ENCODE measurements around the gene TUFM.

Gene TUFM

GRCh38 chr16:28845293-28845692 is 855 bp downstream of the TUFM start:
- peak overlapping the region; percentile 65 for H3K4me3 ChIP-seq (ENCODE audit: low read depth, low read length)
- TF ChIP-seq CTCF (IDR thresholded peaks at IDR 0.05; ENCODE audit: low read depth, low read length, missing control alignments), result no peak
- DNase-seq (ENCODE audit: low read depth), result peak; percentile 56

- H3K4me3 ChIP-seq (ENCODE audit: low read depth, low read length), result no peak overlapping the region
- TF ChIP-seq CTCF (IDR thresholded peaks at IDR 0.05; ENCODE audit: low read depth, low read length, missing control alignments), result no peak
- no peak for DNase-seq (ENCODE audit: low read depth)
Measured at GRCh38 chr16:28844226-28844885, 1.8 kb downstream of the TUFM start.

GRCh38 chr16:28843766-28844165 is 2.4 kb downstream of the TUFM start:
- DNase-seq (ENCODE audit: low read depth), result no peak
- no peak for TF ChIP-seq CTCF (IDR thresholded peaks at IDR 0.05; ENCODE audit: low read depth, low read length, missing control alignments)
- H3K4me3 ChIP-seq (ENCODE audit: low read depth, low read length), result no peak overlapping the region

GRCh38 chr16:28842696-28843095 is 3.5 kb downstream of the TUFM start:
- no peak for TF ChIP-seq CTCF (IDR thresholded peaks at IDR 0.05; ENCODE audit: low read depth, low read length, missing control alignments)
- DNase-seq (ENCODE audit: low read depth), result no peak
- no peak overlapping the region for H3K4me3 ChIP-seq (ENCODE audit: low read depth, low read length)

GRCh38 chr16:28839899-28840298 is 6.2 kb downstream of the TUFM start:
- no peak for TF ChIP-seq CTCF (IDR thresholded peaks at IDR 0.05; ENCODE audit: low read depth, low read length, missing control alignments)
- DNase-seq (ENCODE audit: low read depth), result no peak
- no peak overlapping the region for H3K4me3 ChIP-seq (ENCODE audit: low read depth, low read length)

GRCh38 chr16:28839004-28839639 is 7.0 kb downstream of the TUFM start:
- DNase-seq (ENCODE audit: low read depth), result no peak

More at GRCh38 chr16:28839004-28839639, 7.0 kb downstream of the TUFM start:
- H3K4me3 ChIP-seq (ENCODE audit: low read depth, low read length), result no peak overlapping the region
- TF ChIP-seq CTCF (IDR thresholded peaks at IDR 0.05; ENCODE audit: low read depth, low read length, missing control alignments), result no peak
